ENCODE measurements around the gene METTL25.
"Not testable (repeated sequence)": the region's sequence is repeated elsewhere in the genome, so short reads cannot be mapped to it uniquely, and the experiment has no call there.

Gene METTL25, protein sequence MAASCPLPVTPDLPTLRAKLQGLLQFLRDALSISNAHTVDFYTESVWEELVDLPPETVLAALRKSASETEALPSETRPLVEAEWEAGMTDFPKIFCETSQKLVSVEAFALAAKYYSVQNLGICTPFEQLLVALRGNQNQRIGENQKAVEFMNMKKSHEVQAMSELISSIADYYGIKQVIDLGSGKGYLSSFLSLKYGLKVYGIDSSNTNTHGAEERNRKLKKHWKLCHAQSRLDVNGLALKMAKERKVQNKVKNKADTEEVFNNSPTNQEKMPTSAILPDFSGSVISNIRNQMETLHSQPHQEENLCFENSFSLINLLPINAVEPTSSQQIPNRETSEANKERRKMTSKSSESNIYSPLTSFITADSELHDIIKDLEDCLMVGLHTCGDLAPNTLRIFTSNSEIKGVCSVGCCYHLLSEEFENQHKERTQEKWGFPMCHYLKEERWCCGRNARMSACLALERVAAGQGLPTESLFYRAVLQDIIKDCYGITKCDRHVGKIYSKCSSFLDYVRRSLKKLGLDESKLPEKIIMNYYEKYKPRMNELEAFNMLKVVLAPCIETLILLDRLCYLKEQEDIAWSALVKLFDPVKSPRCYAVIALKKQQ

DNA sequence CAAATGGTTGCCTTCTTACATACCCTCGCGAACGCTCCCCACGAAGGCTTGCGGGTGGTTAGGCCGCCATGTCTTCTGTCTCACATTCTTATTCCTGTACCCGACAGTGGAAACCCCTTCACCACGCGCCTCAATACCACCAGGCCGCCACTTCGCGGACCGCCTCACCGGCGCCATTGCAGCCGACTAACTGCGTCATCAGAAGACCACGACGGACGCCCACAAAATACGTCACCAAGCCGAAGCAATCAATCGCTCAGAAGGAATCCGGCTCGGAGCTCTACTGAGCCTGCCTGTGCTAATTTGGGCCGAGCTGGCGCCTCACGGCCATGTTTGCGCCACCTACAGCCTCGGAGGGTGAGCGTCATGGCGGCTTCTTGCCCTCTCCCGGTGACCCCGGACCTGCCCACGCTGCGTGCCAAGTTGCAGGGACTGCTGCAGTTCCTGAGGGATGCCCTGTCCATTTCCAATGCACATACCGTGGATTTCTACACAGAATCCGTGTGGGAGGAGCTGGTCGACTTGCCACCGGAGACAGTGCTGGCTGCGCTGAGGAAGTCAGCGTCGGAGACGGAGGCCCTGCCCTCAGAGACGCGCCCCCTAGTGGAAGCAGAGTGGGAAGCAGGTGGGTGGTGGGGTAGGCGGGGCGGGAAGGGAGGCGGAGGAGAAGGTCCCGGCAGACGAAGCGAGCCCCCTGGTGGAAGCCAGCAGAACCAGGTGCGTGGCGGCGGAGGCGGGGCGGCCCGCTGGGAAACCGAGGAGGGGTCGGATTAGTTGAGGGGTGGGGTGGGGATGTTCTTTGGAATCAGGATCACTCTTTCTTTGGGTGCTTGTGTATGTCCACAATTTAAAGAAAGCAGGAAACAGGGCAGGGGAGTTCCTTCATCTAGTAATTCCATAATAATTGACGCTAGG lies at the start of gene METTL25, which contains the start of gene CCDC59:
Gene METTL25, plus strand, starts transcription at position 330 of the 915 bp plus-strand sequence. Its CDS starts 37 bp downstream, at position 367.
Gene CCDC59, minus strand, starts transcription at position 188 of the 915 bp plus-strand sequence. Its CDS starts 11 bp downstream, at position 177.
- peak; percentile 99 for DNase-seq

DNA sequence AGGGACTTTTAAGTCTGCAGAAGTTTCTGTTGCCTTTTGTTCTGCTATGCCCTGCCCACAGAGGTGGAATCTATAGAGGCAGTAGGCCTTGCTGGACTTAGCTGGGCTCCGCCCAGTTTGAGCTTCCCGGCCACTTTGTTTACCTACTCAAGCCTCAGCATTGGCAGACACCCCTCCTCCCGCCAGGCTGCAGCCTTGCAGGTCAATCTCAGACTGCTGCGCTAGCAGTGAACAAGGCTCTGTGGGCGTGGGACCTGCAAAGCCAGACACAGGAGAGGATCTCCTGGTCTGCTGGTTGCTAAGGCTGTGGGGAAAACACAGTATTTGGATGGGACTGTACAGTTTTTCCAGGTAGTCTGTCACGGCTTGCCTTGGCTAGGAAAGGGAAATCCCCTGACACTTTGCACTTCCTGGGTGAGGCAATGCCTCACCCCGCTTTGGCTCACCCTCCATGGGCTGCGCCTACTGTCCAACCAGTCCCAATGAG lies 43.9 kb upstream of the METTL25 start:
- no peak for DNase-seq

DNA sequence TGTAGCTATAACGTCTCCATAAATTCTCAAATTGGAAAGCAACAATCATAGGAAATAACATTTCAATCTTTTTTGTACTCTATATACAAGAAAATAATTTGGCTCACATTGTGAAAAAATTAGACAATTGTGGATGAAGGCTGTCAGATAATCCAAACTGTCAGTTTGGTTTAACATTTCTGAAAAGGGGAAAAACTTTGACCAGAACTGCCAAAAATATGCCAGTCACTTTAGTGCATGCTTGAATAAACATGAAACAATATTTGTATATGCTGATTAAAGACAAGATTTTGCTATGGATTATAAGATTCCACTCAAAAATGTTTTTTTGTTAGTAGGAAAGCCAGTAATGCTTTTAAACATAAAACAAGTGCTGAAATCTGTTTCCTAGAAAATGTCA lies 39.1 kb upstream of the METTL25 start:
- DNase-seq: no peak

DNA sequence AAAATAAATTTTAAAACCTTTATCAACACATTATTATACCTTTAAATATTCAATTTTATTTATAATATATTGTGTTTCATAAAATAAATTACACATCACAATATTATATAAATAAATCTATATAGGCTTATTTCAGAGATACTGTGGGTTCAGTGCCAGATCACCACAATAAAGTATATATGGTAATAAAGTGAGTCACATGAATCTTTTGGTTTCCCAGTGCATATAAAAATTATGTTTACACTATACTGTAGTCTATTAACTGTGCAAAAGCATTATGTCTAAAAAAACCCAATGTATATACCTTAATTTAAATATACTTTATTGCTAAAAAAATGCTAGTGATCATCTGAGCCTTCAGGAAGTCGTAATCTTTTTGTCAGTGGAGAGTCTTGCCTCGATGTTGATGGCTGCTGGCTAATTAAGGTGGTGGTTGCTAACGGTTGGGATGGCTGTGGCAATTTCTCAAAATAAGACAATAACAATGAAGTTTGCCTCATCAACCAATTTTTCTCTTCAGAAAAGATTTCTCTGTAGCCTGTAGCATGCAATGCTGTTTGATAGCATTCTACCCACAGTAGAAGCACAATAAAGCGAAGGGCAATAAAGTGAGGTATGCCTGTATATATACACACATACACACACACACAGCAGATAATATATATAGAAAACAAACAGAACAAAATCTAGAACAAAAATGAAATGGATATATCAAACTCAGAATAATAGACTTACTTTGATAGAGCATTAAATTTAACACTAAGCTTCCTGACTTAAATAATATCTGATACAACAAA lies 32.6 kb upstream of the METTL25 start:
- DNase-seq: no peak

DNA sequence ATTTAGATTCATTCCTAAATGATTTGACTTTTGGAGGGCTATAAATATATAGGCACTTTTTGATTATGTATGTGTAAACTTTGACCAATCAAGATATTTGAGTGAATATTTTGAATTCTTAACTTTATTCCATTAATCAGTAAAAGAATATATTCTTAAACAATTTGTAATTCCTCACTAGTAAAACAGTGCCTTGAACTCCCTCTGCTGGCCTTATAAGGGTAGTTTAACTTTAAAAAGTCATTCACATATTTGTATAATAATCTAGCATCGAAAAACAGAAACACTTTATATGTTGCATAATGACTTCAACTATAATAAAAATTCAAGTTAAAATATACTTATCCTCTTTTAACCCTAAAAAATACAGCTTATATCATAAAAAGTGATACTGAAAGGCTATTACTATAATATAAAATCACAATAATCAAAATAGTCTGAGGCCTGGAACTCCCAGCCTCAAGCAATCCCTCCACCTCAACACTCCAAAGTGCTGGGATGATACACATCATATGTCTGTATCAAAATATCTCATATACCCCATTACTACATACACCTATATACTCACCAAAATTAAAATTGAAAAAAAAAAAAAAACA lies 31.3 kb upstream of the METTL25 start:
- no peak for DNase-seq

DNA sequence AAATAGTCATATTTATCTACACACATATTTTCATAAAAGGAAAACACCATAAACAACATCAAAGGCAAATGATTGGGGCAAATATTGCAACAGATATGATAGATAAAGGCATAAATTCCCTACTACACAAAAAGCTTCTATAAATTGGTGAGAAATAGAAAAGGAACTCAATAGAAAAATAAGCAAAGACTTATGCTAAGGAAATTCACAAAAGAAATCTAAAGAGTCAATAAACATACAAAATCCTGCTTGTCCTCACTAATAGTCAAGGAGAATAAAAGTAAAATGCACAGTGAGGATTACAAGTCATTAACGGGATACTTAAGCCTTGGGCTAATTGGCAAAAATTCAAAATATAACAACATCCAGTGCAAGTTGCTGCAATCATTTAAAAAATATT lies 30.5 kb upstream of the METTL25 start:
- no peak for DNase-seq

DNA sequence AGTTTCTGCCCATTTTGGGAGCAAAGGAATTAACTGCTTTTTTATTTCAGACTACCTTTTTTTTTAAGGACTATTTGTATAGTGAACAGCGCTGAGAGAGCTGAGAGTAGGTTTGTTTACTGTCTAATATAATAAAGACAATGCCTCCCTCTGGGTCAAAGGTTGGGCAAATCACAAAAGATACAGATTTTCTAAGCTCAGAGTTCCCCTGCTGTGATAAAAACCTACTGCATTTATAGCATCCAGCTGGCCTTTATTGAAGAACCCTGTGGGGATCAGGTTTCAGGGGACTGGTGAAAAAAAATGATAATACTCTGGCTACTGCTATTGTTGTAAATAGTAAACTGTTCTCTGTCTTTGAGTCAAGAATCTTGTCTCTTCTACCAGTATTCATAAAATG lies 28.8 kb upstream of the METTL25 start:
- no peak for DNase-seq

DNA sequence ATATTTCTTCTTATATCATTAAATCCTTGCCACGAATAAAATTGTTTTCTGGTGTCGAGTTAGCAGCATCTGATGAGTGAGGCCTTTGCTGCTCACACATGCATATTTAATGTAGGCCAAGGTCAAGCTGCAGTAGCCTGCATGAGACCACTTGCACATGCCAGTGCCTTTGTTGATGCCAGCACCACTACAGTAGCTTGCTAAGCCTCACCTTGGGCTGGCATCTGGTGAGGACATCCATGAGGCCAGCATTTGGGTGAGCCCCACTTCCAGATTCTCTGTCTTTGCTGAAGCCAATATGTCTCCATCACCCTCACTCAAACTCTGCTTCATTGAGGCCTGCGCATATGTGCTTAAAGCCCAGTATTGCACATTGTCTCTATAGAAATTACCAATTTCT lies 8.2 kb upstream of the METTL25 start:
- DNase-seq: no peak

DNA sequence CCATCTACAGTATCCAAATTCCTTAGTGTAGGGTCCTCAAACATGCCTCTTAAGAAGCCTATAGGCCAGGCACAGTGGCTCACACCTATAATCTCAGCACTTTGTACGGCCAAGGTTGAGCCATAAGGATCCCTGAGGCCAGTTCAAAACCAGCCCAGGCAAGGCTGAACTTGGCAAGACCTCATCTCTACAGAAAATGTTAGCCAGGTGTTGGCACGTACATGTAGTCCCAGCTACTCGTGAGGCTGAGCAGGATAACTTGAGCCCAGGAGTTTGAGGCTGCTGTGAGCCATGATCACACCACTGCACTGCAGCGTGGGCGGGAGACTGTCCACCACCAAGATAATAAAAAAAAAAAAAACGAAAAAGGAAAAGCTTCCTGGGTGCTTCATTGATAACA lies 6.9 kb upstream of the METTL25 start:
- no peak for DNase-seq

DNA sequence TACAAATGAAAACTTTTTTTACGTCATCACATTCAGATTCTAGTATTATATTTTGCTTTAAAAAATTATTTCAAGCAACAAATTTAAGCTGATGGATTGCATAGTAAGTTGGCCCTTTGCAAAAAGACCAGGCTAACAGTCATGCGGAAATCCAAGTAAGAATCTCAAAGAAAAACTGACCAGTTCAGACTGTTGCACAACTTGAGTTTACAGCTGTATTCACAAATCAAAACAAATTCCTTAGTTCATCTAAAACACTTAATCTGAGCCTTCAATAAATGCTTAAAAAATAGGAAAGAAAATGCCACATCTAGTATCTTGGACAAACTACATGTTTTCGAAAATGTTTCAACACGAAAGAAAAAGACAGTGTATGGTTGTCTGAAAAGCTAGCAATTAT lies 989 bp upstream of the METTL25 start:
- DNase-seq: no peak

DNA sequence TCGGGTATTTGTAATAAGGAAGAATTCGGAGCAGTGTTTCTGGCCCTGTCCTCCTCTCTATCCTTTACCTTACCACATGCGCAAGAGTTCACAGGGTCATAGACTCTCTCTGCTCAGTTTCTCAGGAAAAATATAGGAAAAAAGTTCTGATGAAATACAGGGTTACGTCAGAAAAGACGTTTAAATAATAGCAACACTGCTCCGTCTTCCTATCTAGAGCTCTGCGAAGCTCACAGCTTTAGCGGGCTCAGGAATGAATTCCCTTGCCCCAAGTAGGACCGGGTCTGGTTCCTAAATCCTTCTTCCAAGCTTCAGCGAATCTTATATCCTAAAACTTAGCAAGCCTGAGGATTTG lies 507 bp upstream of the METTL25 start:
- no peak for DNase-seq

DNA sequence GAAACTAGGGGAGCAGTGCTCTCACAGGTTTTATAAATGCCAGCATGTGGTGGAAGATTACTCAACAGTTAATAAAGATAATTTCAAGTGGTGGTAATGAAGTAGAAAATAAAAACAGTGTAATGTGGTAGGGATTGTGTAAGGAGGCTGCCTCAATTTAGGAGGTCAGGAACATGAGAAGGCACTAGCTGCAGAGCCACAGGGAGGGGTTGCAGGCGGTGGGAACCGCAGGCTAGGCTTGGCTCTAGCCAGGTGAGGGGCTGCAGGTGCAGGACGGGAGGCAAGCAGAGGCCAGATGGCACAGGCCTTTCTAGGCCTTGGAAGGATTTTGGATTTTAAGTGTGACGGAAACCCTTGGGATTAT lies 768 bp downstream of the METTL25 start:
- peak; percentile 27 for DNase-seq

DNA sequence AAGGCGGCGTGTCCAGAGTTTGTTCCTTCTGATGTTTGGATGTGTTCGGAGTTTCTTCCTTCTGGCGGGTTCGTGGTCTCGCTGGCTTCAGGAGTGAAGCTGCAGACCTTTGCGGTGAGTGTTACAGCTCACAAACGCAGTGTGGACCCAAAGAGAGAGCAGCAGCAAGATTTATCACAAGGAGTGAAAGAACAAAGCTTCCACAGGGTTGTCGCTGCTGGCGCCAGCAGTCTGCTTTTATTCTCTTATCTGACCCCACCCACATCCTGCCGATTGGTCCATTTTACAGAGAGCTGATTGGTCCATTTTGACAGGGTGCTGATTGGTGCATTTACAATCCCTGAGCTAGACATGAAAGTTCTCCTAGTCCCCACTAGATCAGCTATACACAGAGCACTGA lies 2.5 kb downstream of the METTL25 start:
- DNase-seq: not testable (repeated sequence)

DNA sequence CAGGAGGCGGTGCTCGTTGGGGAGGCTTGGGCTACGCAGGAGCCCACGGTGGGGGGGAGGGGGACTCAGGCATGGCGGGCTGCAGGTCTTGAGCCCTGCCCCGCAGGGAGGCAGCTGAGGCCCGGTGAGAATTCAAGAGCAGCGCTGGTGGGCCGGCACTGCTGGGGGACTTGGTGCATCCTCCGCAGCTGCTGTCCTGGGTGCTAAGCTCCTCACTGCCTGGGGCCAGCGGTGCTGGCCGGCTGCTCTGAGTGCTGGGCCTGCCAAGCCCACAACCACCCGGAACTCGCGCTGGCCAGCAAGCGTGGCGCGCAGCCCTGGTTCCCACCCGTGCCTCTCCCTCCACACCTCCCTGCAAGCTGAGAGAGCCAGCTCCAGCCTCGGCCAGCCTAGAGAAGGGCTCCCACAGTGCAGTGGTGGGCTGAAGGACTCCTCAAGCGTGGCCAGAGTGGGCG lies 3.2 kb downstream of the METTL25 start:
- DNase-seq: no peak

DNA sequence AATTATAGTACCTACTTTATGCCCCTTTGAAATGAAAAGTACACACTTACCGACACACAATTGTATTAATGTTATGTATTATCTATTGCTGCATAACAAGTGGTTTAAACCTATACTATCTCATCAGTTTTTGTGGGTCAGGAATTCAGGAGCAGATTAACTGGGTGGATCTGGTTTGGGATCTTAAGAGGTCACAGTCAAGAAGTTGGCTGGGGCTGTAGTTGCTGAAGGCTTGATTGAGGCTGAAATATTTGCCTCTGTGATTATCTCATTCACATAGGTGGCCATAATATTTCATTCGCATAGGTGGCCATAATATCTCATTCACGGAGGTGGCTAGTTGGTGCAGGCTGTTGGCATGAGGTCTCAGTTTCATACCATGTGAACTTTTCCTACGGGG lies 5.7 kb downstream of the METTL25 start:
- no peak for DNase-seq

DNA sequence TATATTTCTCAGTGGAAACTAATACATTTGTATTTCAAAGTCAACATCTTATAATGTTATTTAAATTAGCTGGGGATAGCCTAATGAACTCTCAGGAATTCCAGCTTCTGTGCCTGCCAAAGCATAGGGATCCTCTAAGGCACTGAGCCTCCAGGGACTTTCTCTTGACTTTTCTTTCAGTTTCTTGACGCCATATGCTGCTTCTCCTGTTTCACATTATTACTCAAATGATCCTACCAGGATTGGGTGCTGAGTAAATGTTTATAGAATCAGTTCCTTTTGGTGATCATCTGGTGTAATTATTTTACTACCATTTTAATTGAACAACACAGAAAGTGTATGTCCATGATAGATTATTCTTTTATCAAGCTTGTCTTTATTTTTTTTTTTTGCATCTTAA lies 7.9 kb downstream of the METTL25 start:
- no peak for DNase-seq

DNA sequence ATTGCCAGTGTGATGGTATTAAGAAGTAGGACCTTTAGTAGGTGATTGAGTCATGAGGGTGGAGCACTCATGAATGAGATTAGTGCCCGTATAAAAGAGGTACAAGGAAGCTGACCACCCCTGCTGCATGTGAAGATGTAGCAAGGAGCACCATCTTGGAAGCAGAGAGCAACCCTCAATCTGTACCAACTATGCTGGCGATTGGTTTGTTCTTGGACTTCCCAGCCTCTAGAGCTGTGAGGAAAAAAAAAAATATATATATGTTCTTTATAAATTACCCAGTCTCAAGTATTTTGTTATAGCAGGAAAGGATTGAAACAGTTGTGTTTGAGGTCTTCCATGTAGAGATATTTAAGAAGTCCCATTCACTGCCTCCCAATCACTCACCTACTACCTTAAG lies 16.9 kb downstream of the METTL25 start:
- no peak for DNase-seq

DNA sequence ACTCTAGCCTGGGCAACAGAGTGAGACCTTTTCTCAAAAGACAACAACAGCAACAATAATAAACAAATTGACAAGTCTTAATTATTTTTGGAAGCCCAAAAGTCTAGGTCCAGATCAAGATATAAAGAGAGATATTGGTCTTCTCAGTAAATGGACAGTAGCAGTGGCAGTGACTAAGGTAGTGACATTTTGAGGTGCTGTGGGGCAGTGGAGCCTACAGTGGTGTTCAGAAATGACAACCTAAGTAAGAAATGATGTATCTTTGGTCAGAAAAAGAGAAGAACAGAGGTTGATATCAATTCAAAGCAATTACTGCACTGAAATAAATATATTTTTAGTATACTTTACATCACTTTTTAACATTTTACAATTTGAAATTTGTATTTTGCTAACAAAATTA lies 20.7 kb downstream of the METTL25 start:
- DNase-seq: no peak

DNA sequence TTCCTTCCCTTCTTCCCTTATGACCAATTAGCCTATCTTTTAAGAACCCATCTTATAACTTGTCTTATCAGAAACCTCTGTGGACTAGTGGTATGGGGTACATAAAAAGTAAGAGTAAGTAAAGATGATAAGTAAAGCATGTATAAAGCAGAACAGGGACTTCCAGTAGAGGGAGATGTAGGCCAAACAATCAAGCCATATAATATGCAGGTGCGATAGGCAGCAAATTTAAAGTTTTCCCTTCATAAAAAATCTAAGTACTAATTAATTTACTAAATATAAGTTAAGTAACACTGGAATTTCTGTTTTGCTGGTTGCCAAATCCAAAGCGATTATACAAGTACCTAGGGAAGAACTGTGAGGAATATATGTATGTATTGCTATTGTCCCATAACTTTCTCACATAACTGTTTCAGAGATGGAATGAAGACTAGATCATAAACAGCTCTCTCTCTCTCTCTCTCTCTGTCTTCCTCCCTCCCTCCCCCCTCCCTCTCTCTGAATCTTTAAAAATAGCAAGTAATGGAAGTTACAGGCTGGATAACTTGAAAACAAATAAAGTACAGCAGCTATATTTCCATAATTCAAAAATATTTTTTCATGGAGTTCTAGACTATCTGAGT lies 25.7 kb downstream of the METTL25 start:
- no peak for DNase-seq

DNA sequence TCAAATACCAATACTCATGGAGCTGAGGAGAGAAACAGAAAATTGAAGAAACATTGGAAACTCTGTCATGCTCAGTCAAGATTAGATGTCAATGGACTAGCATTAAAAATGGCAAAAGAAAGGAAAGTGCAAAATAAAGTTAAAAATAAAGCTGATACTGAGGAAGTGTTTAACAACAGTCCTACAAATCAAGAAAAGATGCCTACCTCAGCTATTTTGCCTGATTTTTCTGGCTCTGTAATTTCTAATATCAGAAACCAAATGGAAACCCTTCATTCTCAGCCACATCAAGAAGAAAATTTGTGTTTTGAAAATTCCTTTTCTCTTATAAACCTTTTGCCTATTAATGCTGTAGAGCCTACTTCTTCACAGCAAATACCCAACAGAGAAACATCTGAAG lies 40.5 kb downstream of the METTL25 start:
- DNase-seq: no peak

DNA sequence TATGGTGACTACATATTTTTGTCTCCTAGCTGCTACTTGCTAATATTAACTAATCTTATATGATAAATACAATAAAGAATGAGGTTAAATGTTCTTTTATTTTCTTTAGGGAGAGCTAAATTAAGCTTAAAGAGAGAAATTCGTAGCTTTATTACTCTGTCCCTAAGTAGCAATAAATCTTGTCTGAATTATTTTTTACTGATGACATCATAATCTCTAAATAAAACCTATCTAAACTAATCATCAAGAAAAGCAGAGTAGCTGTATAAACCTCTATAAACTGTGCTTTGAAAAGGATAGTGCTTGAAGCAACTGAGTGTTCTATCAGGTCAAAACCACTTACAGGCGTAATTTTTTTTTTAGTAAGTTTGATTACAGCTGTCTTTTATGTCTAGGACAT lies 42.5 kb downstream of the METTL25 start:
- no peak for DNase-seq

DNA sequence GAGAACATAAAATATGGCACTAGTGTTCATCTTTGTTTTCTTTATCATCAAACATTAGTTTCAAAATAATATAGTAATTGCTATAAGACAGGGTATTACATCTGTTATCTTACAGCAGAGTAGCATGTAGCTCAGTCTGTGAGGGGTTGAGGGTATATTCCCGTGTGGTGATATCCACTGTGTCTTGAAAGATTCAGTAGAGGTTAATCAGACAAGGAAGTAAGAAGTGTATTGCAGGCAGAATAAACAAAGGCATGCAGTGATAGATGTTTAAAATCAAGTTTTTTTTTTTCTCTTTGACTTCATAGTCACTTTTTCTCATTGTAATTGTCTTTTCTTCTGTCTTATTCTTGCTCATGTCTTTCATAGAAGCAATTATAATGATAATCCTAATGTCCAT lies 48.3 kb downstream of the METTL25 start:
- DNase-seq: no peak

Measured in right hindlimb (tissue), 1 donor.